Panc1 (cell line): ENCODE results near the gene SDCBP2. TPM values are rescaled to one million over a fixed set of nuclear protein-coding genes. Genes with fewer than 3 reads are reported as not detected.

Experiments used
- ATAC-seq: fragments of 200-7000 bp; cut with Tn5 transposase; 2 replicates; pipeline ENCODE4 v1.9.1; 2020; ENCODE audit warnings: mild to moderate bottlenecking, moderate library complexity
- BruUV-seq: library from RNA; stranded (reverse); fragments of 400-500 nt; replicated peaks from 2 replicates; lab custom pipeline; 2021; lab: Mats Ljungman, UMichigan
- CTCF ChIA-PET: fragments of 300-600 bp; sonication (Branson Sonifier 250); formaldehyde crosslinking; loops from one replicate; lab custom pipeline; 2022; ENCODE audit warnings: antibody characterized with exemption; lab: Charles Lee
- POLR2A ChIA-PET: fragments of 300-600 bp; sonication (Branson Sonifier 250); formaldehyde crosslinking; loops from one replicate; lab custom pipeline; 2022; ENCODE audit warnings: antibody characterized with exemption; lab: Charles Lee
- DNase-seq: peaks from one replicate; pipeline ENCODE4 v3.0.0-alpha.2; 2010; ENCODE audit warnings: low read depth, low spot score
- H3K27ac ChIP-seq: 2 replicates; pipeline ENCODE4 v1.5.1; 2011; ENCODE audit warnings: mild to moderate bottlenecking, low read length, inconsistent platforms
- H3K27me3 ChIP-seq: fragments of 200-500 bp; sonication (Bioruptor generic); 2 replicates; pipeline ENCODE4 v1.6.0; 2014; ENCODE audit warnings: low read length, inconsistent platforms; ENCODE audit not compliant: control insufficient read depth, insufficient read depth
- H3K36me3 ChIP-seq: fragments of 200-500 bp; sonication (Bioruptor generic); 2 replicates; pipeline ENCODE4 v1.5.1; 2014; ENCODE audit warnings: inconsistent platforms, mild to moderate bottlenecking, low read length, moderate library complexity; ENCODE audit not compliant: control insufficient read depth, insufficient read depth
- H3K4me1 ChIP-seq: 2 replicates; pipeline ENCODE4 v1.5.1; 2011; ENCODE audit warnings: inconsistent platforms, mild to moderate bottlenecking, low read length, moderate library complexity; ENCODE audit not compliant: control insufficient read depth, insufficient read depth
- H3K4me3 ChIP-seq, 2 experiments: 2 replicates each; pipeline ENCODE4 v1.5.1; 2011 to 2012; ENCODE audit warnings: low read depth in 2 of 2, low read length in 2 of 2, mild to moderate bottlenecking in 2 of 2, inconsistent platforms in 1 of 2, moderate library complexity in 1 of 2
- H3K9me3 ChIP-seq: fragments of 200-500 bp; sonication (Bioruptor generic); 2 replicates; pipeline ENCODE4 v1.5.1; 2014; ENCODE audit warnings: low read depth, mild to moderate bottlenecking, inconsistent platforms, low read length, moderate library complexity; ENCODE audit not compliant: control insufficient read depth, insufficient read depth
- POLR2AphosphoS5 ChIP-seq: IDR thresholded peaks from 2 replicates; pipeline ENCODE4 v1.6.1; 2012; ENCODE audit warnings: mild to moderate bottlenecking, low read depth, low read length, moderate library complexity
- SIN3A ChIP-seq: IDR thresholded peaks from 2 replicates; pipeline ENCODE4 v1.6.1; 2012; ENCODE audit warnings: low read depth, mild to moderate bottlenecking, low read length, moderate library complexity, borderline replicate concordance; ENCODE audit not compliant: insufficient read depth
- TCF7L2 ChIP-seq: IDR thresholded peaks from 2 replicates; pipeline ENCODE4 v1.6.1; 2011; ENCODE audit warnings: mild to moderate bottlenecking, low read depth, low read length, inconsistent platforms
- in situ Hi-C: cut with HindIII; loops from 2 replicates; pipeline ENCODE4 v1.10.0; 2016; ENCODE audit warnings: low sequenced_read_pairs, low pct_unique_long_range_greater_than_20kb
- intact Hi-C: fragments of 100-400 bp; cut with micrococcal nuclease; formaldehyde crosslinking; loops from one replicate; pipeline ENCODE4 v1.10.0; 2022; ENCODE audit not compliant: unreplicated experiment
- total RNA-seq: library from RNA; stranded (reverse); gene quantifications from one replicate; pipeline ENCODE4 v1.2.1, GENCODE V29; 2021; ENCODE audit not compliant: unreplicated experiment
- TF ChIP-seq, protein P1 (sequence below): fragments of 450-650 bp; IDR thresholded peaks from 2 replicates; pipeline ENCODE4 v1.5.1; 2017; ENCODE audit warnings: mild to moderate bottlenecking
- TF ChIP-seq, protein P2 (sequence below), 2 experiments: IDR thresholded peaks; 2 replicates each; pipeline ENCODE4 v1.6.1; 2011 to 2012; ENCODE audit warnings: low read depth in 2 of 2, control low read depth in 1 of 2, low read length in 1 of 2, mild to moderate bottlenecking in 1 of 2, moderate library complexity in 1 of 2; ENCODE audit not compliant: insufficient read depth in 1 of 2

SDCBP2 gene
- total RNA-seq, 1 experiment from 2014 or later: 1.8 TPM

GRCh38 chr20:1308067-1308701, 20.8 kb downstream of the SDCBP2 start:
- Histone ChIP-seq H3K9me3 (no peaks in the 10 kb centered on the region), H3K27ac (no peak overlapping the region), H3K4me3 (no peak overlapping the region), H3K27me3 (no peaks in the 10 kb centered on the region), H3K36me3 (no peaks in the 10 kb centered on the region), H3K4me1 (no peaks in the 10 kb centered on the region; the same call in 1 of the 2 replicates)
- intact Hi-C loops (no loop called here), in situ Hi-C loops (no loop called here)
- ChIA-PET POLR2A (no interaction called here), CTCF (no interaction called here)
- ATAC-seq: no peak
- TF ChIP-seq SIN3A (no peak), TCF7L2 (no peak), POLR2AphosphoS5 (no peak)
- TF ChIP-seq, protein P1, sequence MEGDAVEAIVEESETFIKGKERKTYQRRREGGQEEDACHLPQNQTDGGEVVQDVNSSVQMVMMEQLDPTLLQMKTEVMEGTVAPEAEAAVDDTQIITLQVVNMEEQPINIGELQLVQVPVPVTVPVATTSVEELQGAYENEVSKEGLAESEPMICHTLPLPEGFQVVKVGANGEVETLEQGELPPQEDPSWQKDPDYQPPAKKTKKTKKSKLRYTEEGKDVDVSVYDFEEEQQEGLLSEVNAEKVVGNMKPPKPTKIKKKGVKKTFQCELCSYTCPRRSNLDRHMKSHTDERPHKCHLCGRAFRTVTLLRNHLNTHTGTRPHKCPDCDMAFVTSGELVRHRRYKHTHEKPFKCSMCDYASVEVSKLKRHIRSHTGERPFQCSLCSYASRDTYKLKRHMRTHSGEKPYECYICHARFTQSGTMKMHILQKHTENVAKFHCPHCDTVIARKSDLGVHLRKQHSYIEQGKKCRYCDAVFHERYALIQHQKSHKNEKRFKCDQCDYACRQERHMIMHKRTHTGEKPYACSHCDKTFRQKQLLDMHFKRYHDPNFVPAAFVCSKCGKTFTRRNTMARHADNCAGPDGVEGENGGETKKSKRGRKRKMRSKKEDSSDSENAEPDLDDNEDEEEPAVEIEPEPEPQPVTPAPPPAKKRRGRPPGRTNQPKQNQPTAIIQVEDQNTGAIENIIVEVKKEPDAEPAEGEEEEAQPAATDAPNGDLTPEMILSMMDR: no peak
- TF ChIP-seq, protein P2, sequence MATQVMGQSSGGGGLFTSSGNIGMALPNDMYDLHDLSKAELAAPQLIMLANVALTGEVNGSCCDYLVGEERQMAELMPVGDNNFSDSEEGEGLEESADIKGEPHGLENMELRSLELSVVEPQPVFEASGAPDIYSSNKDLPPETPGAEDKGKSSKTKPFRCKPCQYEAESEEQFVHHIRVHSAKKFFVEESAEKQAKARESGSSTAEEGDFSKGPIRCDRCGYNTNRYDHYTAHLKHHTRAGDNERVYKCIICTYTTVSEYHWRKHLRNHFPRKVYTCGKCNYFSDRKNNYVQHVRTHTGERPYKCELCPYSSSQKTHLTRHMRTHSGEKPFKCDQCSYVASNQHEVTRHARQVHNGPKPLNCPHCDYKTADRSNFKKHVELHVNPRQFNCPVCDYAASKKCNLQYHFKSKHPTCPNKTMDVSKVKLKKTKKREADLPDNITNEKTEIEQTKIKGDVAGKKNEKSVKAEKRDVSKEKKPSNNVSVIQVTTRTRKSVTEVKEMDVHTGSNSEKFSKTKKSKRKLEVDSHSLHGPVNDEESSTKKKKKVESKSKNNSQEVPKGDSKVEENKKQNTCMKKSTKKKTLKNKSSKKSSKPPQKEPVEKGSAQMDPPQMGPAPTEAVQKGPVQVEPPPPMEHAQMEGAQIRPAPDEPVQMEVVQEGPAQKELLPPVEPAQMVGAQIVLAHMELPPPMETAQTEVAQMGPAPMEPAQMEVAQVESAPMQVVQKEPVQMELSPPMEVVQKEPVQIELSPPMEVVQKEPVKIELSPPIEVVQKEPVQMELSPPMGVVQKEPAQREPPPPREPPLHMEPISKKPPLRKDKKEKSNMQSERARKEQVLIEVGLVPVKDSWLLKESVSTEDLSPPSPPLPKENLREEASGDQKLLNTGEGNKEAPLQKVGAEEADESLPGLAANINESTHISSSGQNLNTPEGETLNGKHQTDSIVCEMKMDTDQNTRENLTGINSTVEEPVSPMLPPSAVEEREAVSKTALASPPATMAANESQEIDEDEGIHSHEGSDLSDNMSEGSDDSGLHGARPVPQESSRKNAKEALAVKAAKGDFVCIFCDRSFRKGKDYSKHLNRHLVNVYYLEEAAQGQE (IDR thresholded peaks at IDR 0.05; ENCODE audit: insufficient read depth in 1 of 2, low read depth in 2 of 2, low read length in 1 of 2): no peak
- BruUV-seq: no TSS peak
- no peak for DNase-seq

GRCh38 chr20:1307571-1307971, 21.4 kb downstream of the SDCBP2 start:
- no peak for ATAC-seq
- Histone ChIP-seq H3K27me3 (no peaks in the 10 kb centered on the region), H3K36me3 (no peaks in the 10 kb centered on the region), H3K4me3 (no peak overlapping the region), H3K27ac (no peak overlapping the region), H3K9me3 (no peaks in the 10 kb centered on the region), H3K4me1 (peaks cover 3% of the 10 kb centered on the region; the same call in 1 of the 2 replicates)
- no TSS peak for BruUV-seq
- POLR2A ChIA-PET: no interaction called here
- in situ Hi-C loops (no loop called here), intact Hi-C loops (no loop called here)
- TF ChIP-seq, protein P1: no peak
- TF ChIP-seq, protein P2 (IDR thresholded peaks at IDR 0.05; ENCODE audit: insufficient read depth in 1 of 2, low read depth in 2 of 2, low read length in 1 of 2): no peak
- no peak for TF ChIP-seq SIN3A
- TF ChIP-seq POLR2AphosphoS5: no peak
- TF ChIP-seq TCF7L2: no peak
- CTCF ChIA-PET: no interaction called here
- DNase-seq: no peak
